Measurements from ENCODE around the gene ASCC2. TPM values are rescaled to one million over a fixed set of nuclear protein-coding genes. Genes with fewer than 3 reads are reported as not detected.

ASCC2 gene
- polyA plus RNA-seq, 1 experiment, result 62.6 TPM

DNA sequence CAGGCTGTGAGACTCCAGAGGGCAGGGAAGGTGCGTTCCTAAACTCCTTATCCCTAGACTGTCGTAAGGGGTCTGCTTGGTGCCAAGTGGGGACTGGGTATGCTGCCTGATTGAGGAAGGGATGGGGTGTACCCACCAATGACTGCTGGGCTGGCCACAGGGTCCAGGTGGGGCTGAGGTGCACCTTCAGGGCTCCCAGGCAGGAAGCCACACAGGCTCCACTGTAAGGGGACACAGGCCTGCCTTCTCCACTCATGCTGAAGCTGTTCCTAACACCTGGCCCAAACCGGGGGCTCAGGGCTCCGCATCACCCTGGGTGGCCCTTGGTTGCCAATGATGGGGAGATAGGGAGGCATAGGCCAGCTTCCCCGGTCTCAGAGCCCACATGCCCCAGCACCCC lies 97.9 kb downstream of the ASCC2 start:
- Histone ChIP-seq H3K4me3 (ENCODE audit: low read depth, low read length) (no peak overlapping the region), H3K27me3 (ENCODE audit: control insufficient read depth, insufficient read depth, low read length) (no peaks in the 10 kb centered on the region), H3K36me3 (ENCODE audit: control insufficient read depth, insufficient read depth, low read length) (peaks cover 3% of the 10 kb centered on the region)
- ChIA-PET CTCF (no interaction called here), POLR2A (no interaction called here)
- DNase-seq (ENCODE audit: low read depth), result no peak
- TF ChIP-seq, protein P1, sequence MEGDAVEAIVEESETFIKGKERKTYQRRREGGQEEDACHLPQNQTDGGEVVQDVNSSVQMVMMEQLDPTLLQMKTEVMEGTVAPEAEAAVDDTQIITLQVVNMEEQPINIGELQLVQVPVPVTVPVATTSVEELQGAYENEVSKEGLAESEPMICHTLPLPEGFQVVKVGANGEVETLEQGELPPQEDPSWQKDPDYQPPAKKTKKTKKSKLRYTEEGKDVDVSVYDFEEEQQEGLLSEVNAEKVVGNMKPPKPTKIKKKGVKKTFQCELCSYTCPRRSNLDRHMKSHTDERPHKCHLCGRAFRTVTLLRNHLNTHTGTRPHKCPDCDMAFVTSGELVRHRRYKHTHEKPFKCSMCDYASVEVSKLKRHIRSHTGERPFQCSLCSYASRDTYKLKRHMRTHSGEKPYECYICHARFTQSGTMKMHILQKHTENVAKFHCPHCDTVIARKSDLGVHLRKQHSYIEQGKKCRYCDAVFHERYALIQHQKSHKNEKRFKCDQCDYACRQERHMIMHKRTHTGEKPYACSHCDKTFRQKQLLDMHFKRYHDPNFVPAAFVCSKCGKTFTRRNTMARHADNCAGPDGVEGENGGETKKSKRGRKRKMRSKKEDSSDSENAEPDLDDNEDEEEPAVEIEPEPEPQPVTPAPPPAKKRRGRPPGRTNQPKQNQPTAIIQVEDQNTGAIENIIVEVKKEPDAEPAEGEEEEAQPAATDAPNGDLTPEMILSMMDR (IDR thresholded peaks at IDR 0.05; ENCODE audit: insufficient read depth, low read depth, low read length), result no peak

DNA sequence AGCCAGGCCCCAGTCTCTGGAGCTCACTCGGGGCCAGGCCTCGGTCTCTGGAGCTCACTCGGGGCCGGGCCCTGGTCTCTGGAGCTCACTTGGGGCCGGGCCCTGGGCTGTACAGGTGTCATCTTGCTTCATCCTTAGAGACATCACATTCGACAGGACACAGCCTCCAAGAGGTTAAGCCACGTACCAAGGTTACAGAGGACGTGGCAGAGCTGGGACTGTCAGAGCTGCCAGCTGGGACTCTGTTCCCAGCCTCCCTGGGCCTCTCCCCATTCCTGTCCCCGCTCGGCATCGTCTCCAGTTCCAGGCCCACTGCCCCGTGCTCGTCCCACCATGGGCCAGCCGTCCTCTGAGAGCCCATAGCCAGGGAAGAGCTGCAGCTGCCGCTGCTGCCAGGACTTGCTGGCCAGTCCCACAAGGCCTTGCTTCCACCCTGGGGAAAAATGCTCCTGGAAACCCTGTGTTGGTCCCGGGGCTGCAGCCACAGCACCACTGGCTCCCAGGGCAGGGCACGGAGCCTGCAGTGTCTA lies 98.7 kb downstream of the ASCC2 start:
- H3K4me3 ChIP-seq (ENCODE audit: low read depth, low read length), result no peak overlapping the region
- peaks cover 2% of the 10 kb centered on the region for H3K36me3 ChIP-seq (ENCODE audit: control insufficient read depth, insufficient read depth, low read length)
- H3K27me3 ChIP-seq (ENCODE audit: control insufficient read depth, insufficient read depth, low read length), result no peaks in the 10 kb centered on the region
- POLR2A ChIA-PET, result no interaction called here
- CTCF ChIA-PET, result interaction anchor here (1.0 kb wide), 1 partner anchor 15 kb away, joined by 3 read pairs; no protein-coding TSS in a partner anchor
- TF ChIP-seq, protein P1 (IDR thresholded peaks at IDR 0.05; ENCODE audit: insufficient read depth, low read depth, low read length), result no peak
- no peak for DNase-seq (ENCODE audit: low read depth)

Small RNA genes lying within 50 kb of the gene (small RNA-seq; reads per million reads assigned to genes)
- not detected for gene RF00019 (ENCODE audit: insufficient read length, low read depth, low replicate concordance)

Other genes with a start within 250 kb of the ASCC2 start
- gene NF2, start 234.6 kb downstream of the ASCC2 start, polyA plus RNA-seq (2011; rRNA removed), result 36.0 and 41.9 TPM in 2 replicates
- 0.02 TPM in 1 of 2 replicates, not detected in the other for gene CABP7, start 118.3 kb downstream of the ASCC2 start, polyA plus RNA-seq (2011; rRNA removed)
- gene ZMAT5, start 71.3 kb downstream of the ASCC2 start, polyA plus RNA-seq (2011; rRNA removed), result 22.3 and 29.0 TPM in 2 replicates
- 165 and 184 TPM in 2 replicates for gene UQCR10, start 70.9 kb downstream of the ASCC2 start, polyA plus RNA-seq (2011; rRNA removed)
- 22.2 and 32.8 TPM in 2 replicates for gene MTMR3, start 44.9 kb upstream of the ASCC2 start, polyA plus RNA-seq (2011; rRNA removed)
- not detected in 2 replicates for gene HORMAD2, start 242.2 kb upstream of the ASCC2 start, polyA plus RNA-seq (2011; rRNA removed)